ENCODE measurements around the gene MED8. TPM values are rescaled to one million over a fixed set of nuclear protein-coding genes. Genes with fewer than 3 reads are reported as not detected.

The MED8 gene
- total and polyA plus RNA-seq, 2 donors (not counting 1 experiment from before 2014, with no cell fraction given): 49.7 to 69.2 TPM

DNA sequence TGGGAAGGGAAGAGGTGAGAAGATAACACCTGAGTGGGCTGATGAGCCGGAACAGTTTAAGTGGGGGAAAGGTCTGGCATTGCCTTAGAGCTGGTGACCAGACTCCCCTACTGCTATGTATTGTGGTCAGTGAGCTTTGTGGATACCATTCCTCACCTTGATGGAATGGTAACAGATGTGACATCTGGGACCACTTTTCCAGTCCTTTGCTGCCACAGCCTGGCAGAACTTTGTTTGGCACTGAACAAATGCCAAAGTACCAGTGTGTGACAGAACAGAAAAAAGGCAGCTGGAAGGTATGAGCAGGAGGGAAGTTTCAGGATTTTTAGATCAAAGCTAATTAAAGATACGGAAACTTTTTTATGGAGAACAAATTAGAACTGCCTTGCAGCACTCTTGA lies 6.2 kb downstream of the MED8 start:
- peaks cover 17% of the 10 kb centered on the region for H3K79me2 ChIP-seq (ENCODE audit: control insufficient read depth, insufficient read depth, low read length)
- H2AFZ ChIP-seq (ENCODE audit: low read length): no peak overlapping the region
- H3K9ac ChIP-seq (ENCODE audit: insufficient read depth, low read length): no peak overlapping the region
- H3K4me1 ChIP-seq (ENCODE audit: control insufficient read depth, extremely low read depth, insufficient read depth, low read length): peaks cover 4% of the 10 kb centered on the region
- no peak overlapping the region for H3K27ac ChIP-seq (ENCODE audit: insufficient read depth, low read length)
- DNase-seq (ENCODE audit: low read depth in 2 of 2): no peak
- TF ChIP-seq EZH2 (IDR thresholded peaks at IDR 0.05; ENCODE audit: low read length, missing control alignments): no peak
- TF ChIP-seq, protein P1, sequence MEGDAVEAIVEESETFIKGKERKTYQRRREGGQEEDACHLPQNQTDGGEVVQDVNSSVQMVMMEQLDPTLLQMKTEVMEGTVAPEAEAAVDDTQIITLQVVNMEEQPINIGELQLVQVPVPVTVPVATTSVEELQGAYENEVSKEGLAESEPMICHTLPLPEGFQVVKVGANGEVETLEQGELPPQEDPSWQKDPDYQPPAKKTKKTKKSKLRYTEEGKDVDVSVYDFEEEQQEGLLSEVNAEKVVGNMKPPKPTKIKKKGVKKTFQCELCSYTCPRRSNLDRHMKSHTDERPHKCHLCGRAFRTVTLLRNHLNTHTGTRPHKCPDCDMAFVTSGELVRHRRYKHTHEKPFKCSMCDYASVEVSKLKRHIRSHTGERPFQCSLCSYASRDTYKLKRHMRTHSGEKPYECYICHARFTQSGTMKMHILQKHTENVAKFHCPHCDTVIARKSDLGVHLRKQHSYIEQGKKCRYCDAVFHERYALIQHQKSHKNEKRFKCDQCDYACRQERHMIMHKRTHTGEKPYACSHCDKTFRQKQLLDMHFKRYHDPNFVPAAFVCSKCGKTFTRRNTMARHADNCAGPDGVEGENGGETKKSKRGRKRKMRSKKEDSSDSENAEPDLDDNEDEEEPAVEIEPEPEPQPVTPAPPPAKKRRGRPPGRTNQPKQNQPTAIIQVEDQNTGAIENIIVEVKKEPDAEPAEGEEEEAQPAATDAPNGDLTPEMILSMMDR (conservative IDR thresholded peaks at IDR 0.05 in 1 of 2, IDR thresholded peaks at IDR 0.05 in 1 of 2; ENCODE audit: low read depth in 1 of 2, low read length in 2 of 2): no peak
- no peaks in the 10 kb centered on the region for H4K20me1 ChIP-seq (ENCODE audit: control insufficient read depth, extremely low read depth, insufficient read depth, low read length)
- no peaks in the 10 kb centered on the region for H3K9me3 ChIP-seq (ENCODE audit: control insufficient read depth, insufficient read depth, low read depth, low read length)
- no peak overlapping the region for H3K4me2 ChIP-seq (ENCODE audit: extremely low read depth, insufficient read depth, low read length)
- peaks cover 26% of the 10 kb centered on the region for H3K36me3 ChIP-seq (ENCODE audit: control insufficient read depth, insufficient read depth, low read length)
- no peaks in the 10 kb centered on the region for H3K27me3 ChIP-seq (ENCODE audit: control insufficient read depth, insufficient read depth, low read length)
- no peak overlapping the region for H3K4me3 ChIP-seq (replicated peaks in 1 of 4; ENCODE audit: control extremely low read depth in 1 of 4, insufficient read depth in 1 of 4, low read depth in 3 of 4, low read length in 4 of 4)

DNA sequence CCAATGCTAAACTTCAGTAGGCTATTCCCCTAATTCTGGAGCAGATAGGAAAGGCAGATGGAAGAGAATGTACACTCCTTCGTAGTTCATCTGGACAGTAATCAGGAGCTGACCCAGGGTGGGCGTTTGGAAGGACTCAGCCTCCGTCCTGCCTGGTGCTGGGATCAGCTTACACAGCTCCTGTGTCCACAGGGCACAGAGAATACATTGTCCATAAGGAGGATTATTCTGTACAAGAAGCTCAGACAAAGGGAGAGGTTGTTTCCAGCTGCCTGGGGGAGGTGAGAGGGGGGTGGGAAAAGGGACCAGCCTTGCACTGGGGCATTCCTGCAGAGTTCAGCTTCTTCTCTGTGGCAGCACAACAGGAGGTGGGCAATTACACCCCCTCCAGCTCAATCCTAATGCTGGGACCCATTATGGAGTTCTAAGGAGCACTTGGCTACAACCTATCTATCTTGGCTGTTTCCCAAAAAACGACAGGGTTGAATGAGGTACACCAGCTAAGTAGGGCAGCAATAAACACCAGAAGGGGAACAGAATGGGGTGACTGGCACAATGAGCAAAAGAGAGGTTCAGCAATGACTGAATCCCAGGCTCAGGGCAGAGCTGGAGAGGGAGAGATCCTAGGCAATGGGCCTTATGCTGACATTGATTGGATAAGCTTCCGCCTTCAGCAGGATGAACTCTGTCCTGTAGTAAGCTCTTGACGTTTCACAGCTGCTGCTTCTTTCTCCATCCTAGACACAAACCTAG lies 7.4 kb downstream of the MED8 start:
- Histone ChIP-seq H2AFZ (ENCODE audit: low read length) (no peak overlapping the region), H3K79me2 (ENCODE audit: control insufficient read depth, insufficient read depth, low read length) (peaks cover 5% of the 10 kb centered on the region), H4K20me1 (ENCODE audit: control insufficient read depth, extremely low read depth, insufficient read depth, low read length) (no peaks in the 10 kb centered on the region), H3K27me3 (ENCODE audit: control insufficient read depth, insufficient read depth, low read length) (no peaks in the 10 kb centered on the region), H3K9ac (ENCODE audit: insufficient read depth, low read length) (no peak overlapping the region), H3K9me3 (ENCODE audit: control insufficient read depth, insufficient read depth, low read depth, low read length) (no peaks in the 10 kb centered on the region), H3K4me2 (ENCODE audit: extremely low read depth, insufficient read depth, low read length) (no peak overlapping the region), H3K4me1 (ENCODE audit: control insufficient read depth, extremely low read depth, insufficient read depth, low read length) (no peaks in the 10 kb centered on the region), H3K27ac (ENCODE audit: insufficient read depth, low read length) (no peak overlapping the region), H3K36me3 (ENCODE audit: control insufficient read depth, insufficient read depth, low read length) (peaks cover 26% of the 10 kb centered on the region), H3K4me3 (replicated peaks in 1 of 4; ENCODE audit: control extremely low read depth in 1 of 4, insufficient read depth in 1 of 4, low read depth in 3 of 4, low read length in 4 of 4) (no peak overlapping the region)
- TF ChIP-seq, protein P1 (conservative IDR thresholded peaks at IDR 0.05 in 1 of 2, IDR thresholded peaks at IDR 0.05 in 1 of 2; ENCODE audit: low read depth in 1 of 2, low read length in 2 of 2): no peak
- TF ChIP-seq EZH2 (IDR thresholded peaks at IDR 0.05; ENCODE audit: low read length, missing control alignments): no peak
- DNase-seq (ENCODE audit: low read depth in 2 of 2): peak in 1 of 2 donors; percentile 46

DNA sequence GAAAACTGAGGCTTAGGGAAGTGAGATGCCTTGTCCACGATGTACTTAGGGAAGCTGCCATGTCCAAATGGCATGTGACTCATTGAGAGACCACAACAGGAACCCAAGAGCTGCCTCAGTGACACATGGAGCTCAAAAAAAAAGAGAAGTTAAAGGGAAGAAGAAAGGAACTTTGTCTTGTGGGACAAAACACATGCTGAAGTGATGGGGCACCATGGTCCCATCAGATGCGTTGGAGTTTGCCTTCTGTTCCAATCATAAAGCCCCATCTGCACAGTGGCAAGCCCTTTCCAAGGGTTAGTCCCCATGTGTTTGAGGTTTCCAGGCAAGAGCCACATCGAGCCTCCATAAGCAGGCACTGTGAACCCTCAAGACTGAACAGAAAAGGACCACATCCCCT lies 8.0 kb downstream of the MED8 start:
- Histone ChIP-seq H3K79me2 (ENCODE audit: control insufficient read depth, insufficient read depth, low read length) (peaks cover under 1% of the 10 kb centered on the region), H3K9me3 (ENCODE audit: control insufficient read depth, insufficient read depth, low read depth, low read length) (no peaks in the 10 kb centered on the region), H3K27me3 (ENCODE audit: control insufficient read depth, insufficient read depth, low read length) (no peaks in the 10 kb centered on the region), H3K4me1 (ENCODE audit: control insufficient read depth, extremely low read depth, insufficient read depth, low read length) (no peaks in the 10 kb centered on the region), H3K27ac (ENCODE audit: insufficient read depth, low read length) (no peak overlapping the region), H2AFZ (ENCODE audit: low read length) (no peak overlapping the region), H3K9ac (ENCODE audit: insufficient read depth, low read length) (no peak overlapping the region), H3K36me3 (ENCODE audit: control insufficient read depth, insufficient read depth, low read length) (peaks cover 24% of the 10 kb centered on the region), H3K4me3 (replicated peaks in 1 of 4; ENCODE audit: control extremely low read depth in 1 of 4, insufficient read depth in 1 of 4, low read depth in 3 of 4, low read length in 4 of 4) (no peak overlapping the region), H3K4me2 (ENCODE audit: extremely low read depth, insufficient read depth, low read length) (no peak overlapping the region), H4K20me1 (ENCODE audit: control insufficient read depth, extremely low read depth, insufficient read depth, low read length) (no peaks in the 10 kb centered on the region)
- DNase-seq (ENCODE audit: low read depth in 2 of 2): no peak
- TF ChIP-seq, protein P1 (conservative IDR thresholded peaks at IDR 0.05 in 1 of 2, IDR thresholded peaks at IDR 0.05 in 1 of 2; ENCODE audit: low read depth in 1 of 2, low read length in 2 of 2): no peak
- TF ChIP-seq EZH2 (IDR thresholded peaks at IDR 0.05; ENCODE audit: low read length, missing control alignments): no peak
